Testis (tissue), 2 donors: ENCODE measurements around the gene GRK1.

Experiments used
- CTCF ChIP-seq, 3 experiments: fragments of 450-650 bp in 2 of 3; fragments of 200-600 bp in 1 of 3; sonication (generic) in 1 of 3; IDR thresholded peaks; one replicate each; pipeline ENCODE4 v1.5.1; 2016 to 2019; ENCODE audit warnings: antibody characterized with exemption in 3 of 3, mild to moderate bottlenecking in 2 of 3, moderate library complexity in 1 of 3
- POLR2A ChIP-seq: fragments of 450-650 bp; IDR thresholded peaks from one replicate; pipeline ENCODE4 v1.6.1; 2017; ENCODE audit warnings: antibody characterized with exemption, mild to moderate bottlenecking, moderate library complexity

GRCh38 chr13:113726961-113727411 lies 60.0 kb downstream of the GRK1 start:
- no peak for TF ChIP-seq CTCF (IDR thresholded peaks at IDR 0.05)
- TF ChIP-seq POLR2A: no peak
